ENCODE results near the gene NXPH4.

DNA sequence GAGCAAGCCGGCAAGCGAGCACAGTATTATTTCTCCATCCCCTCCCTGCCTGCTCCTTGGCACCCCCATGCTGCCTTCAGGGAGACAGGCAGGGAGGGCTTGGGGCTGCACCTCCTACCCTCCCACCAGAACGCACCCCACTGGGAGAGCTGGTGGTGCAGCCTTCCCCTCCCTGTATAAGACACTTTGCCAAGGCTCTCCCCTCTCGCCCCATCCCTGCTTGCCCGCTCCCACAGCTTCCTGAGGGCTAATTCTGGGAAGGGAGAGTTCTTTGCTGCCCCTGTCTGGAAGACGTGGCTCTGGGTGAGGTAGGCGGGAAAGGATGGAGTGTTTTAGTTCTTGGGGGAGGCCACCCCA is 3.9 kb upstream of the NXPH4 start:
- TF ChIP-seq, protein P1, sequence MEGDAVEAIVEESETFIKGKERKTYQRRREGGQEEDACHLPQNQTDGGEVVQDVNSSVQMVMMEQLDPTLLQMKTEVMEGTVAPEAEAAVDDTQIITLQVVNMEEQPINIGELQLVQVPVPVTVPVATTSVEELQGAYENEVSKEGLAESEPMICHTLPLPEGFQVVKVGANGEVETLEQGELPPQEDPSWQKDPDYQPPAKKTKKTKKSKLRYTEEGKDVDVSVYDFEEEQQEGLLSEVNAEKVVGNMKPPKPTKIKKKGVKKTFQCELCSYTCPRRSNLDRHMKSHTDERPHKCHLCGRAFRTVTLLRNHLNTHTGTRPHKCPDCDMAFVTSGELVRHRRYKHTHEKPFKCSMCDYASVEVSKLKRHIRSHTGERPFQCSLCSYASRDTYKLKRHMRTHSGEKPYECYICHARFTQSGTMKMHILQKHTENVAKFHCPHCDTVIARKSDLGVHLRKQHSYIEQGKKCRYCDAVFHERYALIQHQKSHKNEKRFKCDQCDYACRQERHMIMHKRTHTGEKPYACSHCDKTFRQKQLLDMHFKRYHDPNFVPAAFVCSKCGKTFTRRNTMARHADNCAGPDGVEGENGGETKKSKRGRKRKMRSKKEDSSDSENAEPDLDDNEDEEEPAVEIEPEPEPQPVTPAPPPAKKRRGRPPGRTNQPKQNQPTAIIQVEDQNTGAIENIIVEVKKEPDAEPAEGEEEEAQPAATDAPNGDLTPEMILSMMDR (conservative IDR thresholded peaks at IDR 0.05), result no peak
- TF ChIP-seq ZFX (IDR thresholded peaks at IDR 0.05), result no peak
